Esophagus squamous epithelium (tissue), 5 donors: ENCODE data around the gene MYBL2. TPM values are rescaled to one million over a fixed set of nuclear protein-coding genes. Genes with fewer than 3 reads are reported as not detected.

Source experiments
- DNase-seq: peaks from one replicate; lab custom pipeline; 2025; lab: John Stamatoyannopoulos, UW
- H3K27ac ChIP-seq, 4 donors: fragments of 200-600 bp; sonication (generic); one replicate each; pipeline ENCODE4 v1.5.1; 2016 to 2019; ENCODE audit warnings: mild to moderate bottlenecking in 1 of 4
- H3K27me3 ChIP-seq, 4 donors: fragments of 200-600 bp; sonication (generic); 1 replicate in 3 of 4; 2 replicates in 1 of 4; pipeline versions ENCODE4 v1.5.1 to v1.6.0; 2017 to 2021; ENCODE audit warnings: antibody characterized with exemption in 1 of 4
- H3K36me3 ChIP-seq, 3 donors: fragments of 200-600 bp; sonication (generic); one replicate each; pipeline ENCODE4 v1.5.1; 2016 to 2019
- H3K4me1 ChIP-seq, 3 donors: fragments of 200-600 bp; sonication (generic); one replicate each; pipeline ENCODE4 v1.5.1; 2017 to 2019
- H3K4me3 ChIP-seq, 4 donors: fragments of 200-600 bp; sonication (generic); 1 replicate in 3 of 4; 2 replicates in 1 of 4; pipeline ENCODE4 v1.5.1; 2016 to 2019; ENCODE audit warnings: mild to moderate bottlenecking in 2 of 4, moderate library complexity in 1 of 4
- H3K9me3 ChIP-seq, 3 donors: fragments of 200-600 bp; sonication (generic); one replicate each; pipeline ENCODE4 v1.5.1; 2016 to 2019
- CTCF ChIP-seq, 6 experiments: fragments of 450-650 bp in 4 of 6; fragments of 200-600 bp in 2 of 6; sonication (generic) in 2 of 6; IDR thresholded peaks; one replicate each; pipeline ENCODE4 v1.5.1; 2016 to 2019; ENCODE audit warnings: antibody characterized with exemption in 6 of 6, mild to moderate bottlenecking in 4 of 6, moderate library complexity in 4 of 6
- POLR2A ChIP-seq, 4 donors: fragments of 450-650 bp; IDR thresholded peaks; one replicate each; pipeline ENCODE4 v1.6.1; 2017; ENCODE audit warnings: antibody characterized with exemption in 4 of 4, mild to moderate bottlenecking in 4 of 4, moderate library complexity in 3 of 4
- WGBS, 2 donors: methylation state at CpG; one replicate each; pipeline ENCODE4 v1.1.5; 2018; 5-methylcytosine and 5-hydroxymethylcytosine counted together
- intact Hi-C: fragments of 100-400 bp; cut with DNase I; formaldehyde crosslinking; loops from one replicate; pipeline ENCODE4 v1.15.0; 2022
- total RNA-seq, 4 donors: library from RNA; depleted of rRNA; stranded (reverse); fragments of >200 nt; gene quantifications; one replicate each; pipeline ENCODE4 v1.1.0, GENCODE V29; 2016
- donor health status: DM: yes; HTN: yes; CAD: no.

Gene MYBL2
- total RNA-seq, 4 donors from 2014 or later = 3.1 to 19.9 (median 11.9) TPM

DNA sequence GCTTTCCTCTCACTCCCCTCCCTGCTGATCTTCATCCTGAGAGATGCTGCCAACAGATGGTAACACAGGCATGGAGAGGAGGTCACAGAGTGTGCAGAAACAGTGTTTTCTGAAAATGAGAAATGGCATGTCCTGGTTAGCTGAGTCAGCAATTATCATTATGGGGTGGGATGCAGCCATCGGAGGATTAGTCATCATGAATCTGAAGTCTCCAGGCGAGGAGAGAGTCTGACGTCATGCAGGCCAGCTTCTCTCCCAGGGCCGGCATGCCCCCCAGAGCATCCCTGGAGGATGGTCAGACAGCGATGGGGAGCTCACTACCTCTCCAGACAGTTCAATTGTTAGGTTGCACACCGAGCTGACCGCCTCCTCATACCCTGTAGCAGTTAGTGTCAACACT, 64.6 kb downstream of the MYBL2 start:
- no peak overlapping the region for H3K27ac ChIP-seq
- no peak for TF ChIP-seq CTCF (IDR thresholded peaks at IDR 0.05)
- TF ChIP-seq POLR2A (IDR thresholded peaks at IDR 0.05) = no peak
- intact Hi-C loops = no loop called here
- H3K27me3 ChIP-seq = peaks cover 0 to 32% (median 0%) of the 10 kb centered on the region in 4 donors
- no peaks in the 10 kb centered on the region for H3K4me1 ChIP-seq
- no peak for DNase-seq
- H3K36me3 ChIP-seq = no peaks in the 10 kb centered on the region
- no peak overlapping the region for H3K4me3 ChIP-seq
- no peaks in the 10 kb centered on the region for H3K9me3 ChIP-seq
- 45 to 58% methylated on average over 4 of the region's 7 CpGs for WGBS, 2 donors

DNA sequence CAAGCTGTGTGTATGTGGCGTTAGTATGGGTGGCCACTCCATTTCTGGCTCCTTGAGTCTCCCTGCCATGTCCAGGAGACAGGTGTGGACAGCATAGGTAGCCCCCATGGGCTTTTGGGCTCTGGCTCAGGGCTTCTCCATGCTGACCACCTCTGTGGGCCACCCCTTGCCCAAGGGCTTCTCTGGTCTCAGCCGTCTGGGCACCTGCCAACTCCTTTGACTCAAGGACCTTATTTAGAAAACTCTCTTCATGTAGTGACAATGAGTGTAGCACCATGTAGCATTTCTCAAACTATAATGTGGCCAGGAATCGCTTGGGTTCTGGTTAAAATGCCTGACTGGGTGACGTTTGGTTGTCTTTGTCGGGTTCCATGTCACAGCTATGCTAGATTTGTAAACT, 65.0 kb downstream of the MYBL2 start:
- DNase-seq = no peak
- Histone ChIP-seq H3K9me3 (no peaks in the 10 kb centered on the region), H3K4me3 (no peak overlapping the region), H3K27me3 (peaks cover 0 to 32% (median 0%) of the 10 kb centered on the region in 4 donors), H3K4me1 (no peaks in the 10 kb centered on the region), H3K36me3 (no peaks in the 10 kb centered on the region), H3K27ac (no peak overlapping the region)
- no peak for TF ChIP-seq CTCF (IDR thresholded peaks at IDR 0.05)
- no peak for TF ChIP-seq POLR2A (IDR thresholded peaks at IDR 0.05)
- intact Hi-C loops = no loop called here
- WGBS, 2 donors = 50 to 58% methylated on average over 3 to 4 of the region's 5 CpGs

DNA sequence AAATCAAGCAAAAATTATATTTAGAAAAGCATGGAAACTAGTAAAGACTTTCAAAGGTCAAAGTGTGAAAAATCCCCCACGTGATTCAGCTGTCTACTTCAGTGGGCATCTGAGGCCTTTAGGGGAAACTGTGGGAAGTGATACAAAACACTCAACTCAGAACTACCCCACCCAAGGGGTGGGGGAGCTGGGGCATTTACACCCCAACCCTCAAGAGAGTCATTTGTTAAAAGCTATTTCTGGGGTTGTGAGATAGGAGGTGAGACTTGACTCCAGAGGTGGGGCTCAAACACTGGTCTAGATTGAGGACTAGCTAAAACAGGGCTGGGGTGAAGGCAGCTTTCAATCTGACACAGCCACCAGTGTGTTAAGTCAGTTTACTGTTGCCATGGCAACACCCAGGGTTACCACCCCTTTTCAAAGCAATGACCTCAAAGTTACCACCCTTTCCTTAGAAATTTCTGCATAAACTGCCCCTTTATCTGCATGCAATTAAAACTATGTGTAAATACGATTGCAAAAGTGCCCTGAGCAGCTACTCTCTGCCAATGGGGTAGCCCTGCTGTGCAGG, 69.8 kb downstream of the MYBL2 start:
- H3K4me1 ChIP-seq = no peaks in the 10 kb centered on the region
- H3K27ac ChIP-seq = no peak overlapping the region
- WGBS, 2 donors = 25 to 46% methylated on average over 2 of the region's 2 CpGs
- H3K36me3 ChIP-seq = no peaks in the 10 kb centered on the region
- intact Hi-C loops = no loop called here
- H3K9me3 ChIP-seq = no peaks in the 10 kb centered on the region
- H3K27me3 ChIP-seq = peaks cover 0 to 24% (median 0%) of the 10 kb centered on the region in 4 donors
- no peak for DNase-seq
- no peak for TF ChIP-seq CTCF (IDR thresholded peaks at IDR 0.05)
- no peak for TF ChIP-seq POLR2A (IDR thresholded peaks at IDR 0.05)
- H3K4me3 ChIP-seq = no peak overlapping the region

- H3K4me3 ChIP-seq = no peak overlapping the region
- H3K36me3 ChIP-seq = no peaks in the 10 kb centered on the region
- peaks cover 0 to 20% (median 0%) of the 10 kb centered on the region in 4 donors for H3K27me3 ChIP-seq
- no peak for DNase-seq
- no peaks in the 10 kb centered on the region for H3K4me1 ChIP-seq
- intact Hi-C loops = no loop called here
- 93 to 95% methylated on average over 4 of the region's 7 CpGs for WGBS, 2 donors
- H3K9me3 ChIP-seq = no peaks in the 10 kb centered on the region
- no peak overlapping the region for H3K27ac ChIP-seq
- TF ChIP-seq POLR2A (IDR thresholded peaks at IDR 0.05) (no peak), CTCF (IDR thresholded peaks at IDR 0.05) (no peak)
These were observed 71.0 kb downstream of the MYBL2 start for GRCh38 chr20:43737925-43738324.

DNA sequence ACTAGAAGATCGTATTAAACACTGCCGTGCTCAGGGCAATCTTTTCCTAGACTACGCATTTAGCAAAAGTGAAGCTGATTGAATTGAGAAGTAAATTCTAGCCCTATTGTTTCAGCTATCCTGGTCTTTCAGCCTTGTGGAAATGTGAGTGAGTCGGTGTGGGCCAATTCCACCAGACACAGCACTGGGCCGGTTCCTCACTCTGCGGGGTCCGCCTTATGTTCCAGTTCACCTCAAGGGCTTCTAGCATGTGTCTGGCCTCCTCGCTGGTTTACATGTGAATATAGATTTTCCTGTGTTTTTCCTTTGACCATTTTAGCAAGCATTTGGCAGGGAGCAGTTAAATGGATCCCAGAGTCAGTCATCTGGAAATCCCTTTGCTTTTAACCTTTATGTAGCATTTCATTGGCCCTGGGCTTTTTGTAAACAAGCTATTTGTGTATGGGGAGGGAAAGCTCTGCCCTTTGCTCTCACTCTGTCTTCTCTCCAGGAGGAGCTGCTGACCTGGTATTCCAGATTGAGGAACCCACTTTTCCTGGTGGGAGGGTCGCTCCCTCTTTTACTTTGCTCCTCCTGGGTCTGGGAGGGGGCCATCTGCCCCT, 72.3 kb downstream of the MYBL2 start:
- no peak overlapping the region for H3K27ac ChIP-seq
- no peaks in the 10 kb centered on the region for H3K36me3 ChIP-seq
- H3K4me3 ChIP-seq = no peak overlapping the region
- no peak for DNase-seq
- WGBS, 2 donors = 84 to 88% methylated on average over 9 of the region's 9 CpGs
- H3K9me3 ChIP-seq = no peaks in the 10 kb centered on the region
- no peaks in the 10 kb centered on the region for H3K4me1 ChIP-seq
- H3K27me3 ChIP-seq = peaks cover 0 to 24% (median 0%) of the 10 kb centered on the region in 4 donors
- no peak for TF ChIP-seq CTCF (IDR thresholded peaks at IDR 0.05)
- no peak for TF ChIP-seq POLR2A (IDR thresholded peaks at IDR 0.05)
- intact Hi-C loops = no loop called here
